ENCODE results near the gene CAMSAP1. TPM values are rescaled to one million over a fixed set of nuclear protein-coding genes. Genes with fewer than 3 reads are reported as not detected.

The CAMSAP1 gene
- total and polyA plus RNA-seq, 9 of the 15 experiments (the other 6 are each of a cell fraction or from before 2014, with no cell fraction given), result 1.5 to 28.8 (median 14.3) TPM

DNA sequence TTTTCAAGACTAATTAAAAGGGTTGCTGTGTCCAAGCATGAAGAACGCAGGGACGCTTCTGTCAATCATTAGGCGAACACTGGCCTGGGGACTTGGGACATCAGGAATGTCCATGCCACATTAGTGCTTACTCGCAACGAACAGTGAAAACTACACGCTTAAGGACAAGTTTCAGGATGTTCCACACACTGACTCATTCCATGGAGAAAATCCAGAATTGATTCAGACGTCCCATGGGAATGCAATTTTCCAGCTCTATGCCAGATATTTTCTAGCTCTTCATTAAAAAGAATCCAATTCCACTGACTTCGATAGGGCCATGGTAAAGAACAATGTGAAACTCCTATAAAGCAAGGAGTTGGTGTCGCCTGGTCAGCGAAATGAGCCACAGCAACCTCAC lies 98.2 kb downstream of the CAMSAP1 start:
- ChIA-PET POLR2A (interaction anchor here (0.8 kb wide), 1 partner anchor 10 kb away, joined by 3 read pairs; no protein-coding TSS in a partner anchor), CTCF (ENCODE audit: low intra/inter-chr PET ratio) (no interaction called here)
- intact Hi-C loops (cut with micrococcal nuclease) (no loop called here), in situ Hi-C loops (cut with MboI) (no loop called here)
- Histone ChIP-seq H3K36me3 (ENCODE audit: control insufficient read depth, insufficient read depth, low read length) (peaks cover 41% of the 10 kb centered on the region; the same call in 2 of the 3 replicates), H3K9me3 (replicated peaks; ENCODE audit: control insufficient read depth, insufficient read depth, low read depth, low read length) (no peaks in the 10 kb centered on the region), H3K27me3 (ENCODE audit: control insufficient read depth in 2 of 2, insufficient read depth in 2 of 2, low read length in 2 of 2) (no peaks in the 10 kb centered on the region), H3K4me1 (replicated peaks in 1 of 2; ENCODE audit: control insufficient read depth in 2 of 2, insufficient read depth in 2 of 2, low read length in 2 of 2) (peaks cover 0 to 13% of the 10 kb centered on the region in 2 experiments; a peak in 2 of 5 replicates), H2AFZ (ENCODE audit: low read depth, low read length) (no peak overlapping the region), H3K4me2 (ENCODE audit: insufficient read depth, low read length) (no peak overlapping the region), H4K20me1 (replicated peaks; ENCODE audit: control insufficient read depth, insufficient read depth, low read length) (0 out of 2 replicates have a peak, but pooled peaks cover 4% of the 10 kb centered on the region), H3K79me2 (ENCODE audit: control insufficient read depth, insufficient read depth, low read length) (no peaks in the 10 kb centered on the region), H3K9ac (ENCODE audit: insufficient read depth in 1 of 2, low read depth in 2 of 2, low read length in 2 of 2) (no peak overlapping the region), H3K9me1 (ENCODE audit: control insufficient read depth, insufficient read depth, low read length) (no peaks in the 10 kb centered on the region), H3K4me3 (no peak overlapping the region), H3K27ac (ENCODE audit: extremely low read depth, low read depth, low read length) (no peak overlapping the region)
- no peak for ATAC-seq
- WGBS (ENCODE audit: insufficient coverage, low coverage, missing lambda C conversion rate), result 97% methylated on average over 10 of the region's 10 CpGs
- no TSS peak for BruUV-seq (replicated peaks)
- TF ChIP-seq ZNF165 (CRISPR knock-in tag; IDR thresholded peaks at IDR 0.05; ENCODE audit: borderline replicate concordance), result no peak
- TF ChIP-seq KAT2B (IDR thresholded peaks at IDR 0.05; ENCODE audit: low read depth, low read length), result no peak
- TF ChIP-seq BHLHE40 (IDR thresholded peaks at IDR 0.05; ENCODE audit: low read length), result no peak
- TF ChIP-seq HDAC6 (IDR thresholded peaks at IDR 0.05; ENCODE audit: low read depth, low read length), result no peak
- TF ChIP-seq ZC3H4 (CRISPR knock-in tag; IDR thresholded peaks at IDR 0.05; ENCODE audit: borderline replicate concordance), result no peak
- TF ChIP-seq DACH1 (IDR thresholded peaks at IDR 0.05; ENCODE audit: partially characterized antibody), result no peak
- TF ChIP-seq CHCHD3 (CRISPR knock-in tag; IDR thresholded peaks at IDR 0.05), result no peak
- TF ChIP-seq, protein P1, sequence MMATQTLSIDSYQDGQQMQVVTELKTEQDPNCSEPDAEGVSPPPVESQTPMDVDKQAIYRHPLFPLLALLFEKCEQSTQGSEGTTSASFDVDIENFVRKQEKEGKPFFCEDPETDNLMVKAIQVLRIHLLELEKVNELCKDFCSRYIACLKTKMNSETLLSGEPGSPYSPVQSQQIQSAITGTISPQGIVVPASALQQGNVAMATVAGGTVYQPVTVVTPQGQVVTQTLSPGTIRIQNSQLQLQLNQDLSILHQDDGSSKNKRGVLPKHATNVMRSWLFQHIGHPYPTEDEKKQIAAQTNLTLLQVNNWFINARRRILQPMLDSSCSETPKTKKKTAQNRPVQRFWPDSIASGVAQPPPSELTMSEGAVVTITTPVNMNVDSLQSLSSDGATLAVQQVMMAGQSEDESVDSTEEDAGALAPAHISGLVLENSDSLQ (IDR thresholded peaks at IDR 0.05), result no peak
- TF ChIP-seq ZC3H8 (IDR thresholded peaks at IDR 0.05), result no peak
- no peak for TF ChIP-seq NFRKB (IDR thresholded peaks at IDR 0.05; ENCODE audit: low read depth)
- TF ChIP-seq NONO (IDR thresholded peaks at IDR 0.05; ENCODE audit: low read depth in 2 of 2, low read length in 1 of 2), result no peak
- FAIRE-seq, result no peak
- no peak for DNase-seq (ENCODE audit: extremely low read depth in 1 of 4, low spot score in 3 of 4)
